ENCODE results near the gene PCDHA1. TPM values are rescaled to one million over a fixed set of nuclear protein-coding genes. Genes with fewer than 3 reads are reported as not detected.

The PCDHA1 gene
- total and polyA plus RNA-seq, 5 donors = not detected

DNA sequence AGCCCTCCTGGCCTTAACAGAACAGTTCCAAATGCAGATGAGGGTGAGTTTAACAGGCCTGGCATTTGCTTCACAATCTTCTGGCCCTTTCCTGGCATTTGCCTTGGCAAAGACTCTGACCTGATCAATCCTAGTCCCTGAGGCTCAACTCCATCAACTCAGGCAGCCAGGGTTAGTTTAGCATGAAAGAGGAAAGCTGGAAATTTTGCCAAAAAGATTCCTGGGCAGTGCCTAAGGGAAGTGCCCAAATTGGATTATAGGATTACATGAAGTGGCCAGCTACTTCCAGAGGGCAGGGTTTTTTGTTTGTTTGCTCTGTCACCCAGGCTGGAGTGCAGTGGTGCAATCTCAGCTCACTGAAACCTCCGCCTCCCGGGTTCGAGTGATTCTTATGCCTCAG, 217.1 kb downstream of the PCDHA1 start:
- Histone ChIP-seq H3K4me3 (ENCODE audit: low read length) (no peak overlapping the region), H3K27me3 (ENCODE audit: control insufficient read depth, insufficient read depth) (peaks cover 6% of the 10 kb centered on the region), H3K4me1 (ENCODE audit: control insufficient read depth, insufficient read depth, low read length) (no peaks in the 10 kb centered on the region), H3K27ac (ENCODE audit: low read length) (no peak overlapping the region), H3K9me3 (ENCODE audit: control insufficient read depth, low read length) (no peaks in the 10 kb centered on the region)
- DNase-seq = no peak
- 94% methylated on average over 3 of the region's 3 CpGs for WGBS
- no peak for ATAC-seq
- intact Hi-C loops (cut with DNase I) = no loop called here

DNA sequence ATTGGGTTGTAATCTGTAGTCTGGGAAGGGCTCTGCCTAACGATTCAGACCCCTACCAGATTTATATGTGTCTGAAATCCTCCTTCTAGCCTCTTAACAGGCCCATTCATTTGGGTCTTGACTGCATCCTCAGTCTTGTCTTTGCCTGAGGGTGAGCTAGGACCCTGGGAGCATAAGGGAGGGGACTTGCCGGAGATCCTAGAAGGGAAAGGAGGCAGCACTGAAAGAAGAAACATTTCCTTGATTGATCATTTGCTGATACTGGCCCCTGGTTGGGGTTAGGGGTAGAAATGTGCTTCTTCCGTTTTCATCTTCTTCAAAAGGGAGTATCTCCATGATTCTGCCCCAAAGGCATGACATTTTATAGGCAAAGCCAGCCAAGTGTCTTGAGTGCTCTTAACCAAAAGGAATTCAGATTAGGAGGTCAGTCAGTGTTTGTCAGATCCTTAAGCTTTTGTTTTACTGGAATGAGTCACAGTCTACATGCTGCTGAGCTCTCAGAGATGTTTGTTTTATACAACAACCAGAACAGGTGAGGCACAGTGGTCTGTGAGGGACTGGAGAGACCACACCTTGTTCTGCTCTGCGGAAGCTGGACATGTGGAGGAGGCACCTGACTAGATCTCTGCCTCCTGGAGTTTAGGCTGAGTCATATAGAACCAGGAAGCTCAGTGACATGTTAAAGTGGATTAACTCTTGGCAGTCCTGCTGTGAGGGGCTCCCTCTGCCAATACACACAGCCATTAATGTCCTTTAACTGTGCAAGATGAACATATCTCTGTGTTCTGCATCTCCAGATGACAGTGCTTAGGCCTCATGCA, 218.1 kb downstream of the PCDHA1 start:
- no peaks in the 10 kb centered on the region for H3K4me1 ChIP-seq (ENCODE audit: control insufficient read depth, insufficient read depth, low read length)
- DNase-seq = no peak
- WGBS = 41% methylated on average over 4 of the region's 4 CpGs
- no peak overlapping the region for H3K27ac ChIP-seq (ENCODE audit: low read length)
- intact Hi-C loops (cut with DNase I) = no loop called here
- H3K4me3 ChIP-seq (ENCODE audit: low read length) = no peak overlapping the region
- no peak for ATAC-seq
- H3K9me3 ChIP-seq (ENCODE audit: control insufficient read depth, low read length) = no peaks in the 10 kb centered on the region
- H3K27me3 ChIP-seq (ENCODE audit: control insufficient read depth, insufficient read depth) = peaks cover 4% of the 10 kb centered on the region

DNA sequence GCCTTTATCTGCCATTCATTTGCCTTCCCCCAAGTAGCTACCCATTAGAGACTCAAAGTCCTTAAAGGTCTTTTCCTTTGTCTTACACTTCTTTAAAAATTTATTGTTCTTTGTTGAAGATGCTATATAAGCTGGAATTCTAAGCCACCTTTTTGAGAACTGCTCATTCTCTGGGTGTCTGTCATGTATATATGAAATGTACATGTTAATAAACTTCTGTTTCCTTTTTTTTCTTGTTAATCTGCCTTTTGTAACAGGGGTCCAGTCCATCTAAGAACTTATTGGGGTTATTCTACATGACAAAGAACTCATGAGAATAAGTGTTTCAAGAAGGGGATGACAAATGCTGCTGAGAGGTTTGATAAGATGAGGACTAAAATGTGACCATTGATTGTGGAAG, 221.9 kb downstream of the PCDHA1 start:
- DNase-seq (no peak), ATAC-seq (no peak)
- H3K4me3 ChIP-seq (ENCODE audit: low read length) = no peak overlapping the region
- H3K4me1 ChIP-seq (ENCODE audit: control insufficient read depth, insufficient read depth, low read length) = no peaks in the 10 kb centered on the region
- H3K27ac ChIP-seq (ENCODE audit: low read length) = no peak overlapping the region
- H3K27me3 ChIP-seq (ENCODE audit: control insufficient read depth, insufficient read depth) = peaks cover 2% of the 10 kb centered on the region
- intact Hi-C loops (cut with DNase I) = no loop called here
- no peaks in the 10 kb centered on the region for H3K9me3 ChIP-seq (ENCODE audit: control insufficient read depth, low read length)

DNA sequence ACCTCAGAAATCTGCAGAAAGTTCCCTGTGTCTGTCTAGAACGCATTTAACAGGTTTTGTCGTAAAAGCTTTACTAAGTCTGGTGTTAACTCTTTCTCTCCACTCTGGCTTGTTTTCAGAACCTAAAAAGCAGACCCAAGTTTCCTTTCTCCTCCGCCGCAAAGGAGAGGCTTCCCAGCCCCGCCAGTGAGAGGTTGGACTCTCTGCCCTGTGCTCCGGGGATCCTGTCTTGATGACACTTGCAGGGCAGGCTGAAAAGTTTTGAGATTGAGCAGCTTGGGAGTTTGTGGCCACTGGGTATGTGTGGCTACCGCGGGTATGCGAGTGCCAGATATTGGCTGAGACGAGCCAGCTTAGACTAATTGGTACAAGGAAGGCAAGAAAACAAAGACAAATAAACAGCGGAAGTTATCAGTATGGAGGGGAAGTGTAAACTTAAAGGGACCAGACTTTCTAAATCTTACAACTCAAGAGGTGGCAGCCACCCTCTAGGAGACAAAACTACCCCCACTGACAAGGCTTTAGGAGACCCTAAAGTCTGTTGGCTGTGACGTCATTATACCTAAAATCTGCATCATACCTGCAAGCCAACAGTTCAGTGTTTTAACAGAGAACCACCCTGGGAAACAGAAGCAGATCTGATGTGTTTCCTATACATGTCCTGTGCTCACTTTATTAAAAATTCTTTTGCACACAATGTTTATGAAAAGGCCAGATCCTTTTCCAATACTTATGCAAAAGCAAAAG, 224.3 kb downstream of the PCDHA1 start:
- Histone ChIP-seq H3K4me3 (ENCODE audit: low read length) (no peak overlapping the region), H3K9me3 (ENCODE audit: control insufficient read depth, low read length) (no peaks in the 10 kb centered on the region), H3K27ac (ENCODE audit: low read length) (no peak overlapping the region), H3K4me1 (ENCODE audit: control insufficient read depth, insufficient read depth, low read length) (no peaks in the 10 kb centered on the region), H3K27me3 (ENCODE audit: control insufficient read depth, insufficient read depth) (no peaks in the 10 kb centered on the region)
- ATAC-seq (no peak), DNase-seq (no peak)
- 43% methylated on average over 12 of the region's 12 CpGs for WGBS
- intact Hi-C loops (cut with DNase I) = no loop called here

DNA sequence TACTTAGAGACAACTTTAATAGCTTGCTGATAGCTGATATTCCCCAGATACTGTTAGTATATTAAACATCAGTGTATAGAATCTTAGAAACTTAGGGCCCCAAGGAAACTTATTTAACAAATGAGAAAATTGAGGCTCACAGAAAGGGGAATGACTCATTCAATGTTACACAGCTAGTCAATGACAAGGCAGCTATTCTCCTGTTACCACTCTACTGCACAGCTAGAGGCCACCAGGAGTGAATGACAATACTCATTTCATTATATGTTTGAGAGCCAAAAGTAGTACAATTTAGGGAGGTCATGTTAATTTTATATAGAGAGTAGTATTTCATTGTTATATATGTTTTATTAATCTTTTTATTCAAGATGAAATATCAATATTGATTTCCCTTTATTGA, 232.0 kb downstream of the PCDHA1 start:
- intact Hi-C loops (cut with DNase I) = no loop called here
- ATAC-seq (no peak), DNase-seq (no peak)
- Histone ChIP-seq H3K4me3 (ENCODE audit: low read length) (no peak overlapping the region), H3K27me3 (ENCODE audit: control insufficient read depth, insufficient read depth) (no peaks in the 10 kb centered on the region), H3K4me1 (ENCODE audit: control insufficient read depth, insufficient read depth, low read length) (no peaks in the 10 kb centered on the region), H3K27ac (ENCODE audit: low read length) (no peak overlapping the region), H3K9me3 (ENCODE audit: control insufficient read depth, low read length) (no peaks in the 10 kb centered on the region)

DNA sequence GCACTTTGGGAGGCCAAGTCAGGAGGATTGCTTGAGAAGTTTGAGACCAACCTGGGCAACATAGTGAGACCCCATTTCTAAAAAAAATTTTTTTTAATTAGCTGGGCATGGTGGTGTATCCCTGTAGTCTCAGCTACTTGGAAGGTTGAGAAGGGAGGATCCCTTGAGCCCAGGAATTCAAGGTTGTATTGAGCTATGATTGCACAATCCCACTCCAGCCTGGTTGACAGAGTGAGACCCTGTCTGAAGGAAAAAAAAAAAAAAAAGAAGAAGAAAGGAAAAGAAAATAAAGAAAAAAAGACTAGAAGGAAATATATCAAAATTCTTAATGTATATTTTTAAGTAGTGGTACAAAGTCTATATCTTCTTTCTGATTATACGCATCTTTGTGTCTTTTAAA, 236.4 kb downstream of the PCDHA1 start:
- WGBS = 96% methylated on average over 1 of the region's 1 CpG
- intact Hi-C loops (cut with DNase I) = no loop called here
- ATAC-seq (no peak), DNase-seq (no peak)
- no peaks in the 10 kb centered on the region for H3K9me3 ChIP-seq (ENCODE audit: control insufficient read depth, low read length)
- H3K4me3 ChIP-seq (ENCODE audit: low read length) = no peak overlapping the region
- H3K27ac ChIP-seq (ENCODE audit: low read length) = no peak overlapping the region
- H3K4me1 ChIP-seq (ENCODE audit: control insufficient read depth, insufficient read depth, low read length) = no peaks in the 10 kb centered on the region
- H3K27me3 ChIP-seq (ENCODE audit: control insufficient read depth, insufficient read depth) = no peaks in the 10 kb centered on the region

DNA sequence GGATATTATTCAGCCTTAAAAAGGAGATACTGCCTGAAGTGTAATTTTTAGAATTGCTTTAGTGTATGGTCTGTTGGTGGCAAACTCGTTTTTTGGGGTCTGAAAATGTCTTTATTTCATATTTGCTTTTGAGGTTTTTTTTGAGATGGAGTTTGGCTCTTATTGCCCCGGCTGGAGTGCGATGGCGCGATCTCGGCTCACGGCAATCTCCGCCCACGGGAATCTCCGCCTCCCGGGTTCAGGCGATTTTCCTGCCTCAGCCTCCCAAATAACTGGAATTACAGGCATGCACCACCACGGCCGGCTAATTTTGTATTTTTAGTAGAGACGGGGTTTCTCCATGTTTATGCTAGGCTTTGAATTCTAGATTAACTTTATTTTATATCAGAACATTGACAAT, 245.1 kb downstream of the PCDHA1 start:
- WGBS = 85% methylated on average over 15 of the region's 15 CpGs
- intact Hi-C loops (cut with DNase I) = no loop called here
- H3K9me3 ChIP-seq (ENCODE audit: control insufficient read depth, low read length) = no peaks in the 10 kb centered on the region

DNA sequence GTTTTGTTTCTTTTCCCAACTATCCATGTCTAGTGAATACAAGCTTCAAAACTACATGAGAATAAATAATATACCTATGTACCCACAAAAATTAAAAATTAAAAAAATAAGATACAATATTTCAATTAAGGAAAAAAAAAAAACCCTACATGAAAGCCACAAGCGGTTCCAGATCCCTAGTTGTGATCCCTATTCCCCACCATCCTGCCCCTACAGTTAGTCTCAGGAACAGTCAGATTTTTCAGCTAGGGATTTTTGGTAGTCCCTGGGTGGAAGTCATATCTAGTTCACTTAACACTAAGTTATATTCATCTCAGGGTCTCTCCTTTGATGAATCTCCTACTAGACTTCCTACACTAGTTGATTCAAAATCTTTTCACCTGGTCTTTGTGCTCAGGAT, 246.7 kb downstream of the PCDHA1 start:
- Histone ChIP-seq H3K4me1 (ENCODE audit: control insufficient read depth, insufficient read depth, low read length) (no peaks in the 10 kb centered on the region), H3K27me3 (ENCODE audit: control insufficient read depth, insufficient read depth) (no peaks in the 10 kb centered on the region), H3K27ac (ENCODE audit: low read length) (no peak overlapping the region), H3K4me3 (ENCODE audit: low read length) (no peak overlapping the region), H3K9me3 (ENCODE audit: control insufficient read depth, low read length) (no peaks in the 10 kb centered on the region)
- intact Hi-C loops (cut with DNase I) = no loop called here
- DNase-seq (no peak), ATAC-seq (no peak)
- WGBS = 62% methylated on average over 1 of the region's 1 CpG

More for the DNA sequence above, 245.1 kb downstream of the PCDHA1 start:
- ATAC-seq (no peak), DNase-seq (no peak)
- no peaks in the 10 kb centered on the region for H3K4me1 ChIP-seq (ENCODE audit: control insufficient read depth, insufficient read depth, low read length)
- no peak overlapping the region for H3K27ac ChIP-seq (ENCODE audit: low read length)
- H3K27me3 ChIP-seq (ENCODE audit: control insufficient read depth, insufficient read depth) = no peaks in the 10 kb centered on the region
- H3K4me3 ChIP-seq (ENCODE audit: low read length) = no peak overlapping the region

DNA sequence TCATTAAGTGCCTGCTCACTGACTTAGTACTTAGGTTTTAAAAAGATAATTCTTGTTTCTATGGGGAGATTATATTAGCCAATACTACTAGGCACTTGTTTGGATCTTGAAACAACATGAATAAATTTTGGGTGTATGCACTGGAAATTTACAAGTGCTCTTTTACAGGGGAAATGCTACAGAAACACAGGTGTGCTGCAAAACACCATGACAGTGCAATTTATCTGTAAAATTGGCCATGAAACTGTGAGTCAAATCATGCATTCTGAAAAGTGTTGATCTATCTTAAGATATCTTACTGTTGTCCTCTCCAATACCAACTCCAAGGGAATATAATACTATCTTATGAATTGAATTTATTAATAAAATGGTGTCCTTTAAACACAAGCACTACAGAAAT, 253.1 kb downstream of the PCDHA1 start:
- no peak overlapping the region for H3K4me3 ChIP-seq (ENCODE audit: low read length)
- H3K9me3 ChIP-seq (ENCODE audit: control insufficient read depth, low read length) = no peaks in the 10 kb centered on the region
- H3K4me1 ChIP-seq (ENCODE audit: control insufficient read depth, insufficient read depth, low read length) = no peaks in the 10 kb centered on the region
- ATAC-seq (no peak), DNase-seq (no peak)
- intact Hi-C loops (cut with DNase I) = no loop called here
- no peaks in the 10 kb centered on the region for H3K27me3 ChIP-seq (ENCODE audit: control insufficient read depth, insufficient read depth)
- H3K27ac ChIP-seq (ENCODE audit: low read length) = no peak overlapping the region

DNA sequence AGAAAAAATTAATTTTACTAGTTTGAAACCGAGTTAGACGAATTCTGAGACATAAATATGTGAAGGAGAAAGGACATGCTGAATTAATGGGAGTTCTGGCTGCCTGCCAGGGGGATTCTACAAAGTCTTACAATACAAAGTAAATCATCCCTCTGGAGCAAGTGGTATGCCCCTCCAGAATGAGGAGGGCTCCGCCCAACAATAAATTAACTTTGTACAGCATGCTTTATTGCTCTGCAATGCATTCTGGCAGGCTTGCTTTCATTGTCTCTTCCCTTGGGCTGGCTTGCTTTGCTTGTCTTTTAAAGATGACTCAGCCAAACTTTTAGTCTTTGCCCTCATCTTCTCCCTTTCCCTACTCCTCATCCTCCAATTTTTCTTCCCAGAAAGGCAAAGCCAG, 253.6 kb downstream of the PCDHA1 start:
- no peaks in the 10 kb centered on the region for H3K9me3 ChIP-seq (ENCODE audit: control insufficient read depth, low read length)
- H3K4me1 ChIP-seq (ENCODE audit: control insufficient read depth, insufficient read depth, low read length) = no peaks in the 10 kb centered on the region
- ATAC-seq (no peak), DNase-seq (no peak)
- H3K27me3 ChIP-seq (ENCODE audit: control insufficient read depth, insufficient read depth) = no peaks in the 10 kb centered on the region
- no peak overlapping the region for H3K27ac ChIP-seq (ENCODE audit: low read length)
- no peak overlapping the region for H3K4me3 ChIP-seq (ENCODE audit: low read length)
- intact Hi-C loops (cut with DNase I) = no loop called here
- WGBS = 46% methylated on average over 3 of the region's 3 CpGs

DNA sequence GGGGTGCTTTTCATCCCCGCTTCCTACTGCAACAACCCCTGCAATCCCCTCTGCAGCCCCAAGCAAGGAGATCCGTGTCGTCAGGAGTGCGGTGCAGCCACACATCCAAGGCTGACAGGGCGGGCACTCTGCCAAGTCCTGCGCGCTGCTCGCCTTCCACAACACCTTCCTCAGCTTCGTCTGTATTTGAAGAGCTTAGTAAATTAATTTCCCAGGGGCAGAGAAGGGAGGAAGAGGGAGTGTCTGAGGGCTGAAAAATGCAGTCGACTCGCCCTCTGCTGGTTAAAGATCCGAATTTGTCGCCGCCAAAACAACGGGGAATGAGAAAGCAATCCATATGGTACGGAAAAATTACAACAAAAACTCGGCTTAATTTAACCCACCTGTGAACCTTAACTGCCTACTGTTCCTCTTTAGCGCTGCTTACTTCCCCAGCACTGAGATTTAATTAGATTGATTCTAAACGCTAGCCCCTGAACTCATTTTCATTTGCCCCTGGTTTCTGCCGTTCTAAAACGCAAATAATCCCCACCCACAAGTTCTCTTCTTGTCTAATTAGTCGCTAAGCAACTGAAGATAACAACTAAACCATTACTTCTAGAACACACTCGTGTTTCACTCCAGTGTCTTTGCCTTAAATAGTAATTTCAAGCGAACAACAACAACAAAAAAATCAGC, 254.3 kb downstream of the PCDHA1 start:
- Histone ChIP-seq H3K9me3 (ENCODE audit: control insufficient read depth, low read length) (no peaks in the 10 kb centered on the region), H3K27me3 (ENCODE audit: control insufficient read depth, insufficient read depth) (no peaks in the 10 kb centered on the region), H3K27ac (ENCODE audit: low read length) (no peak overlapping the region), H3K4me3 (ENCODE audit: low read length) (peak overlapping the region; percentile 17), H3K4me1 (ENCODE audit: control insufficient read depth, insufficient read depth, low read length) (no peaks in the 10 kb centered on the region)
- intact Hi-C loops (cut with DNase I) = loop anchor here in 1 of 4 donors (10.0 kb wide), 2 partner anchors 155 to 665 kb away; partner anchors contain the start of gene PCDHA13
- WGBS = 8% methylated on average over 24 of the region's 24 CpGs
- ATAC-seq (peak; percentile 64 to 70), DNase-seq (peak; percentile 18 to 64 (median 55))
